IMR-90 (cell line): ENCODE results near the gene PEX10.

Experiments used
- CEBPB ChIP-seq: IDR thresholded peaks from 2 replicates; pipeline ENCODE4 v1.6.1; 2012; ENCODE audit warnings: low read depth, low read length, improper control_type of control experiment
- CTCF ChIP-seq: conservative IDR thresholded peaks from 2 replicates; pipeline ENCODE4 v1.5.1; 2012; ENCODE audit warnings: mild to moderate bottlenecking, low read depth, low read length, improper control_type of control experiment
- ELK1 ChIP-seq: fragments of 150-350 bp; IDR thresholded peaks from 2 replicates; pipeline ENCODE4 v1.6.1; 2016; ENCODE audit warnings: low read depth, mild to moderate bottlenecking, low read length, moderate library complexity, borderline replicate concordance
- FOS ChIP-seq: fragments of 150-350 bp; IDR thresholded peaks from 2 replicates; pipeline ENCODE4 v1.6.1; 2016; ENCODE audit warnings: low read depth, low read length
- MAZ ChIP-seq: IDR thresholded peaks from 2 replicates; pipeline ENCODE4 v1.6.1; 2012; ENCODE audit warnings: low read depth, mild to moderate bottlenecking, low read length, improper control_type of control experiment, moderate library complexity, borderline replicate concordance
- MXI1 ChIP-seq: IDR thresholded peaks from 2 replicates; pipeline ENCODE4 v1.6.1; 2012; ENCODE audit warnings: low read depth, mild to moderate bottlenecking, low read length, moderate library complexity, borderline replicate concordance
- POLR2A ChIP-seq: IDR thresholded peaks from 2 replicates; pipeline ENCODE4 v1.6.1; 2012; ENCODE audit warnings: mild to moderate bottlenecking, low read depth, low read length
- RCOR1 ChIP-seq: IDR thresholded peaks from 2 replicates; pipeline ENCODE4 v1.6.1; 2012; ENCODE audit warnings: mild to moderate bottlenecking, low read length, improper control_type of control experiment; ENCODE audit not compliant: insufficient replicate concordance

GRCh38 chr1:2393471-2393877 lies 18.9 kb downstream of the PEX10 start:
- TF ChIP-seq POLR2A (no peak; the same call in 1 of the 2 replicates), CTCF (no peak), FOS (no peak), ELK1 (no peak), CEBPB (no peak), MXI1 (no peak), RCOR1 (no peak), MAZ (no peak)
